Activated CD8-positive, alpha-beta T cell treated with anti-CD3 and anti-CD28 coated beads for 36 hours (primary cell): ENCODE results near the gene MBP. TPM values are rescaled to one million over a fixed set of nuclear protein-coding genes. Genes with fewer than 3 reads are reported as not detected.

ENCODE experiments used
- ATAC-seq: fragments of 200-7000 bp; cut with Tn5 transposase; one replicate; pipeline ENCODE4 v1.10.0; 2021; ENCODE audit warnings: mild to moderate bottlenecking, moderate library complexity
- CTCF ChIA-PET: fragments of 350-600 bp; sonication (Branson Sonifier 250); formaldehyde crosslinking; loops from one replicate; lab custom pipeline; 2021; ENCODE audit warnings: antibody characterized with exemption; lab: Charles Lee
- POLR2A ChIA-PET: fragments of 350-600 bp; sonication (Branson Sonifier 250); formaldehyde crosslinking; loops from one replicate; lab custom pipeline; 2021; ENCODE audit warnings: antibody characterized with exemption; lab: Charles Lee
- DNase-seq: peaks from one replicate; pipeline ENCODE4 v3.0.0-alpha.2; 2020
- H3K27ac Mint-ChIP-seq: one replicate; pipeline ENCODE4 v1.8.0; 2021; ENCODE audit warnings: mild to moderate bottlenecking, mixed read lengths
- H3K27me3 Mint-ChIP-seq: one replicate; pipeline ENCODE4 v1.8.0; 2021; ENCODE audit warnings: mixed read lengths
- H3K36me3 Mint-ChIP-seq: one replicate; pipeline ENCODE4 v1.8.0; 2021; ENCODE audit warnings: low read depth, mixed read lengths
- H3K4me1 Mint-ChIP-seq: one replicate; pipeline ENCODE4 v1.8.0; 2021; ENCODE audit warnings: low read depth, mixed read lengths
- H3K4me3 Mint-ChIP-seq: one replicate; pipeline ENCODE4 v1.8.0; 2021; ENCODE audit warnings: mild to moderate bottlenecking, moderate library complexity, mixed read lengths
- H3K9me3 Mint-ChIP-seq: one replicate; pipeline ENCODE4 v1.8.0; 2021; ENCODE audit warnings: mixed read lengths
- CTCF ChIP-seq: fragments of 200-600 bp; IDR thresholded peaks from one replicate; pipeline ENCODE4 v1.8.0; 2022; ENCODE audit warnings: antibody characterized with exemption, mild to moderate bottlenecking
- intact Hi-C: fragments of 100-400 bp; cut with micrococcal nuclease; formaldehyde crosslinking; loops from one replicate; pipeline ENCODE4 v1.10.0; 2022
- total RNA-seq, 2 experiments: library from RNA; stranded (reverse); gene quantifications; one replicate each; pipeline ENCODE4 v1.2.3, GENCODE V29; 2021

The MBP gene
- total RNA-seq, 2 experiments from 2014 or later: 39.9 to 41.5 TPM

GRCh38 chr18:77012806-77013541, 119.6 kb downstream of the MBP start:
- H3K4me3 Mint-ChIP-seq: no peak overlapping the region
- H3K27me3 Mint-ChIP-seq: no peaks in the 10 kb centered on the region
- TF ChIP-seq CTCF: no peak
- CTCF ChIA-PET: interaction anchor here (0.8 to 7.3 kb wide), 7 partner anchors 8 to 210 kb away, joined by 3 to 65 read pairs (median 3); no protein-coding TSS in a partner anchor
- POLR2A ChIA-PET: no interaction called here
- ATAC-seq: no peak
- H3K36me3 Mint-ChIP-seq: peaks cover 30% of the 10 kb centered on the region
- no peak for DNase-seq
- peaks cover 11% of the 10 kb centered on the region for H3K4me1 Mint-ChIP-seq
- H3K27ac Mint-ChIP-seq: no peak overlapping the region
- intact Hi-C loops: no loop called here
- H3K9me3 Mint-ChIP-seq: no peaks in the 10 kb centered on the region

GRCh38 chr18:77012120-77012519, 120.5 kb downstream of the MBP start:
- CTCF ChIA-PET: interaction anchor here (0.8 to 7.3 kb wide), 5 partner anchors 8 to 209 kb away, joined by 3 to 65 read pairs (median 4); no protein-coding TSS in a partner anchor
- no peak for ATAC-seq
- H3K36me3 Mint-ChIP-seq: peaks cover 26% of the 10 kb centered on the region

GRCh38 chr18:77009675-77010074, 122.9 kb downstream of the MBP start:
- Mint-ChIP-seq H3K27me3 (no peaks in the 10 kb centered on the region), H3K4me1 (peaks cover 17% of the 10 kb centered on the region), H3K4me3 (no peak overlapping the region), H3K9me3 (no peaks in the 10 kb centered on the region), H3K36me3 (peaks cover 12% of the 10 kb centered on the region), H3K27ac (no peak overlapping the region)
- ChIA-PET CTCF (interaction anchor here (1.3 to 7.3 kb wide), 3 partner anchors 9 to 27 kb away, joined by 3 to 65 read pairs (median 4); no protein-coding TSS in a partner anchor), POLR2A (no interaction called here)
- intact Hi-C loops: no loop called here
- no peak for TF ChIP-seq CTCF
- DNase-seq: no peak
- ATAC-seq: no peak

More at GRCh38 chr18:77012120-77012519, 120.5 kb downstream of the MBP start:
- no peak for DNase-seq
- Mint-ChIP-seq H3K9me3 (no peaks in the 10 kb centered on the region), H3K4me3 (no peak overlapping the region), H3K27me3 (no peaks in the 10 kb centered on the region), H3K4me1 (peaks cover 11% of the 10 kb centered on the region), H3K27ac (peak overlapping the region; percentile 51)
- POLR2A ChIA-PET: no interaction called here
- intact Hi-C loops: no loop called here
- no peak for TF ChIP-seq CTCF

- DNase-seq (no peak), ATAC-seq (no peak)
- H3K27ac Mint-ChIP-seq: no peak overlapping the region
- POLR2A ChIA-PET: no interaction called here
- no peaks in the 10 kb centered on the region for H3K9me3 Mint-ChIP-seq
- H3K4me3 Mint-ChIP-seq: no peak overlapping the region
- TF ChIP-seq CTCF: no peak
- CTCF ChIA-PET: interaction anchor here (1.4 to 7.3 kb wide), 2 partner anchors 8 to 26 kb away, joined by 4 to 65 read pairs; no protein-coding TSS in a partner anchor
- intact Hi-C loops: no loop called here
- peaks cover 24% of the 10 kb centered on the region for H3K4me1 Mint-ChIP-seq
- peaks cover 10% of the 10 kb centered on the region for H3K36me3 Mint-ChIP-seq
- H3K27me3 Mint-ChIP-seq: no peaks in the 10 kb centered on the region
Observed at GRCh38 chr18:77008576-77009315, 123.8 kb downstream of the MBP start.
